Measurements from ENCODE around the gene EMX2.
"Not testable (repeated sequence)": the region's sequence is repeated elsewhere in the genome, so short reads cannot be mapped to it uniquely, and the experiment has no call there.

EMX2 gene

DNA sequence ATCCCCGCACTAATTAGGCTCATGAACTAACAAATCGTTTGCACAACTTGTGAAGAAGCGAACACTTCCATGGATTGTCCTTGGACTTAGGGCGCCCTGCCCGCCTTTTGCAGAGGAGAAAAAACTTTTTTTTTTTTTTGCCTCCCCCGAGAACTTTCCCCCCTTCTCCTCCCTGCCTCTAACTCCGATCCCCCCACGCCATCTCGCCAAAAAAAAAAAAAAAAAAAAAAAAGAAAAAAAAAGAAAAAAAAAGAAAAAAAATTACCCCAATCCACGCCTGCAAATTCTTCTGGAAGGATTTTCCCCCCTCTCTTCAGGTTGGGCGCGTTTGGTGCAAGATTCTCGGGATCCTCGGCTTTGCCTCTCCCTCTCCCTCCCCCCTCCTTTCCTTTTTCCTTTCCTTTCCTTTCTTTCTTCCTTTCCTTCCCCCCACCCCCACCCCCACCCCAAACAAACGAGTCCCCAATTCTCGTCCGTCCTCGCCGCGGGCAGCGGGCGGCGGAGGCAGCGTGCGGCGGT lies at the start of gene EMX2:
Gene EMX2 (plus strand): TSS at position 41 of the 519 bp plus-strand sequence. CDS start 522 bp downstream, outside the sequence.
- no peak for DNase-seq

- no peak for DNase-seq
Measured at GRCh38 chr10:117496031-117496430, 46.5 kb upstream of the EMX2 start.

GRCh38 chr10:117496616-117497028 lies 45.9 kb upstream of the EMX2 start:
- peak; percentile 51 to 64 for DNase-seq

GRCh38 chr10:117497736-117498135 lies 44.8 kb upstream of the EMX2 start:
- DNase-seq = no peak

DNA sequence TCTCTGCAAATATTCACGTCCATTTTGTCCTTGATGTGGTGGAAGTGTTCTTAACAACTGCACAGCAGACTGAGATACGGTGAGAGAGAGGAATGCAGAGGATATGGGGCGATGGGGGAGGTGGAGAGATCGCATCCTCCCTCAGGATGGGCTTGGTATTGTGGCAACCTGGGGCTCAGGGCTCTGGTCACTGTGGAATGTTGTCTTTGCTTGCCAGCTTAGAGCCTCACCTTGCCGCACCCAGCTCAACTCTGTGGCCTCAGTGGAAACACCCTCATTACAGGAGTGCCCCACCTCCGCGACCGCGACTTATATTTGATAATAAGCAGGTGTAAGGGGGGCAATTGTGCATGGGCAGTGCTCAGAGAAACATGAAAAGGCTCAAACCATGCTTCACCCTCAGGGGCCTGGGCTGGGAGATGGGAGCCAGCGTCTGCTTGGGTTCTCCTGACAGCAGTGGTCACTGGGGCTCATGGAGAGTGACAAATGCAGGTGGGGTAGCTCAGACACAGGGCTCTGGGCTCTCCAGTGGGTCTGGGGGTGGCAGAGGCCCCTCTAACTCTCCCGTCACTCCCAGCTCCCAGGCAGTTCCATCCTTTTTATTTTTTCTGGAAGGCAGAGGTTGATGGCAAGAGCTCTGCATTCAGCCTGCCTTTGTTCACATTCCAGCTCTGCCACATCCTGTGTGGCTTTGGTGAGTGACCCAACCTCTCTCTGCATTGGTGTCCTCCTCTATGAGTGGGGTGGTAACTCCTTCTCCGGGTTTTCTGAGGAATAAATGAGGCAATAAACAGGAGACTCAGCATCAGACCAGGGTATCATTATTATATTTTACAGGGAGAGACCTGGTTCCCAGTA lies 43.1 kb upstream of the EMX2 start:
- no peak for DNase-seq

GRCh38 chr10:117500456-117500855 lies 42.1 kb upstream of the EMX2 start:
- no peak for DNase-seq

DNA sequence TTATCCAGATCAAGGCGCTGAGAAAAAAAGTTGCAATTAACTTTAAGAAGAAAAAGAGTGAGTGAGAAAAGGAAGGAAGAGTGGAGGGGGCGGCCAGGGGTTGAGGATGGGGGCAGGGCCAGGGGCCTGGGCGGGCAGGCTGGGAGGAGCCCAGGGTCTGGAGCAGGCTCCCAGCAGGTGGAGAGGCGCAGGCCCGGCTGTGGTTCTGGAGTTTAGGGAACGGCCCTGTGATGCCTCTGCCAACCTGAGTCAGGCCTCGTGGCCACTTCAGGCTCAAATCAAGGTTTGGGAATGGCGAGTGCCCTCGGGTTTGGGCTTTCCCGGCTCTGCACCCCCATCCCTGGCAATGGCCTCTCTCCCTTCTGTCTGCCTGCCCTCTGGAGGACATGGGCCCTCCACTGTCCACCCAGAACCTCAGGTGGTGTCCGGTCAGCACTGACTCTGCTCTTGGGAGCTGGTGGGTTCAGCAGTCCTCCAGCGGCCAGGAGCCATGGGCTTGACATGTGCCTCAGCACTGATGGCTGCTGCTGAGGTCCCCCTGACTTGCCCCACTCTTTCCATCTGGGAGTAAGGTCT lies 41.0 kb upstream of the EMX2 start:
- DNase-seq = no peak

DNA sequence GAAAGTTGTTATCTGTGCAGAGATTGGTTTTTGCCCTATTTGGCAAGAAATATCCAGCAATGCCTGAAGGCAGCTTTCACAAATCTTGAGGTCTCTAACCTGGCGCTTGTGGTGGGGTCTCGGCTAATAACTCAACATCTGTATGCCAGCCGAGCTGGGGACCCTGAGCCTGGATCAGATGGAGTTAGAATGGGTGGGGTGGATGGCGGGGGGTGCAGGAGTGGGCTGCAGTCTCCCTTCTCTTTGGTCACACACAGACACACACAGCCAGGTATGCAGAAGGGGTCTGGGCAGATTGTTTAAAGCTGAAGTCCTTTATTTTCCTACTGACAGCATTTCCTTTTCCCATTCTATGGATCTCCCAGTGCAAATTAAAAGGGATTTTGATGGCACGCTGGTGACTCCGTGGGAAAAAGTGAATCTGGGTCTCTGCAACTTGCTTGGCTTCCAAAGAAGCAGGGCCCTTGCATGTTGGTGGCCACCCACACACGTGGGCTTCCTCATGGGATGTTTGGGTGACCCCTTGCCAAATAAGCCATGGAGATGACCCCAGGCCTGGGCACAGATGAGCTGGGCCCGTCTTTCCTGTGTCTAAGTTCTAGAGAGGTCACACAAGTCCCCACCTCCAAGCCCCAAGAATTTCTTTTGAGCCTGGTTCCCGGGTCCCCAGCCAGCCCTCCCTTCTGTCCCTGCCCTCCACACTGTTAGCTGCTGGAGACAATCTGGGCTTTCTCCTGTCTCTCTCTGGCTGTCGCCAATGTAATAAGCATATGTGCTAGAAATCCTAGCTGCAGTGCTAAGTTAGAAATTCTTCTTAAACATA lies 39.9 kb upstream of the EMX2 start:
- no peak for DNase-seq

DNA sequence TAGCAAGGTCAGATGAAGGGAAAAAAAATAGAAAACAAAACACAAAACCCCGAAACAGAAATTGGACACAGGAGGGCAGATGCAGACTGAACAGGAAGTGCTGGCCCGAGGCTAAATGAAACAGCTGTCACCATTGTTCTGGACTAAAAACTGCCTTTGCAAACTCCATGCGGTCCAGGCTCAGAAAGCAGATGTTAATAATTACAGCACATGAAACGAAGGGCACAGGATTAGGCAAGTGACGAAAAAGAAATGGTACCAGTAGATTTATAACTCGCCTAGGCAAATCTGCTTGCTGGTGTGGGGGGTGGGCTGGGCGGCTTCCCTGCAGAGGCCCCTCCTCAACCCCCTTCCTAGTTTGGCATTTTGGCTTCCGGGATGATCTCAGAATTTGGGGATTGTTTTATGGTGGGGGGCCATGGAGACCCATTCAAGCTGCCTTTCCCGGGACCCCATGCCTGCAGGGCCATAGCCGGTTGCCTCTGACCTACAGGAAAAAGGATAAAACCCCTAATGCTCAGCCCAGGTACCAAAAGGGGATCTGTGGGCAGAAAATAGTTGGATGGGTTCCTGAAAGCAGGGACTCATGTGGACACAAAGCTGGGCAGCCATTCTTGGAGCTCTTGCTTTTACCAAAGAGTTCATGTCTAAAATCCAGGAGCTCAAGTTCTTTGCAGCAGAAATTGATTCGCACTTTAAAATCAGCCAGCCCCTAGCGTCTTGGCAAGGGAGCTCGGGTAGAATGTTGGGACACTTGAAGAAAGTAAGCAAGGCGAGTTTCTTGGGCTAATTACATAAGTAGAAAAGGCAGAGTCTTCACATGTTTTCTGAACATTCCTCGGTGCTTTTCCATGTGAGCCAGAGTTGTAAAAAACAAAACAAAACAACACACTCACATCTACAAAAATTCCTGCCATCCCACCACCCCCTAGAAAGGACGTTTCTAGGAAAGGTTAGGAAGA lies 39.0 kb upstream of the EMX2 start:
- DNase-seq = no peak

DNA sequence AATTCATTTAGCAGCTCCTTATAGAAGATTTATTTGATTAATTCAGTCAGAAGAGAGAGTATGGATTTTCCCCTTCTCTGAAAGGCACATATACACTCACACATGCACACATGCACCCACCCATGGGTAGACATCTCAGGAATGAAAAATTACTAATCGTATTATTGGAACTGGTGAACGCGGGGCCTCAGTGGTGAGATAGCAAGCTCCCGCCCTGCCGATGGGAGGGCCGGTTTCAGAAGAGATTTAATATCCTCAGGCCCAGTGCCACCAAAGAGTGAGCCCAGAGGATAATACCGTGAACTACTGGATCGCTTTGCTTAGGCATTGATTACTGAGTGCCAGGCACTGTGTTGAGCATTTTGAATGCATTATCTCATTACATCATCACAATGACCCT lies 38.0 kb upstream of the EMX2 start:
- no peak for DNase-seq

DNA sequence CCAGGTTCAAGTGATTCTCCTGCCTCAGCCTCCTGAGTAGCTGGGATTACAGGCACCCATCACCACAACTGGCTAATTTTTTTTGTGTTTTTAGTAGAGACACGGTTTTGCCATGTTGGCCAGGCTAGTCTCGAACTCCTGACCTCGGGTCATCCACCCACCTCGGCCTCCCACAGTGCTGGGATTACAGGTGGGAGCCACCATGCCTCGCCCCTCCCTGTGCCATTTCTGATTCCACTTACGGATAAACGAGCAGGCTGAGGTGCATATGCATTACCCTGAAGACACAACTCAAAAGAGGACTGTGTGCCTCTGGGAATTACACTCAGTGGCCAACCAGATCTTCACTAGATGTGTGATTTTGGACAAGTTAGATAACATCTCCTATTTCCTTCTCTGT lies 35.5 kb upstream of the EMX2 start:
- not testable (repeated sequence) for DNase-seq

DNA sequence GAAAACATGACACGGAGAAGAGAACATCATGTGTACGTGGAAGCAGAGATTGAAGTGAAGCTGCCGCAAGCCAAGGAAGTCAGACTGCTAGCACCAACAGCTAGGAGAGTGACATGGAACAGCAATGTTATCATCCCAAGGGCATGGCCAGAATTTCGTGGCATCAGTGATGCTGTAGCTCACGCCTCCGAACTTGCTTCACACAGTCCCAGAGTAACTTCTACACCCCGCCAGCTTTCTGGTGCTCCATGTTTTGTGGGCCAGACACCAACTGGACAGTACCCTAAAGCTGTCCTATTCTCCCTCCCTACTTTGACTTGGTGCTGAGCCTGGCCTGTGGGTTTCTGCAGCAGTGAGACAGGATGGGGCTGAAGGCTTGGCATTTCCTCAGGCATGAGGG lies 33.0 kb upstream of the EMX2 start:
- DNase-seq = no peak

- DNase-seq = no peak
Measured at GRCh38 chr10:117511601-117512390, 30.8 kb upstream of the EMX2 start.

DNA sequence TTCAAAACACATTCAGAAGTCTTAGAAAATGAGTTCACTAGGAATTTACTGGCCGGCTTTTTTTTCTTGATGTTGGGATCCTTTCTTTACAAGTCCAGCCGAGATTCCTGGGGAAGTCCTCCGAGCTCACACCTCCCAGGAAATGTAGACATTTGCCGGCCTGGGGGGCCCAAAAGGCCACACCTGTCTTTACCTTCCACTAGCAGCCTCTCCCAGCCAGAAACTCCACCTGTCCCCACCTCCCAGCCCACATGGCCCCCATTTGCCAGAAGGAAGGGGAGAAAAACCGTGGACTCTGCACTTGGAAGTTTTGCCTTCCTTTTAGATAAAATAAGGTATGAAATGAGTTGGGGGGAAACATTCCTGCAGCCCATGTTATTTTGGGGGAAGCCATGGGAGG lies 27.6 kb upstream of the EMX2 start:
- no peak for DNase-seq

- DNase-seq = no peak
Measured at GRCh38 chr10:117516681-117517080, 25.9 kb upstream of the EMX2 start.

DNA sequence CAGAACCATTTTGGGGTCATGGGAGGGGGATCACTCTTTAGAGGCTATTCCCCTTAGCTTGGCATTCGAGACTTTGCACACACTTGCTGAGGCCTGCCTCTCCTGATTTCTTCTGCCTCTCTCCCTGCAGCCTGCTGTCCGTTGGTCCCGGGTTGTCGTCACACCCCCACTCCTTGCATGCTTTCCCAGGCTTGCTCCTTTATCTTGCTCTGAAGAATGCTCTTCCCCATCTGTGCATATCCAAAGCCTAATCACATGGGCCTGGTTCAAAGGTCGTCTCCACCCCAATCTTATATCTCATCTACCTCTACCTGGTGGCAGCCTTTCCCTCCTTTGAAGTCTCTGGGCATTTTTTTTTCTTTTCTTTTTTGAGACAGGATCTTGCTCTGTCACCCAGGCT lies 24.3 kb upstream of the EMX2 start:
- DNase-seq = no peak

DNA sequence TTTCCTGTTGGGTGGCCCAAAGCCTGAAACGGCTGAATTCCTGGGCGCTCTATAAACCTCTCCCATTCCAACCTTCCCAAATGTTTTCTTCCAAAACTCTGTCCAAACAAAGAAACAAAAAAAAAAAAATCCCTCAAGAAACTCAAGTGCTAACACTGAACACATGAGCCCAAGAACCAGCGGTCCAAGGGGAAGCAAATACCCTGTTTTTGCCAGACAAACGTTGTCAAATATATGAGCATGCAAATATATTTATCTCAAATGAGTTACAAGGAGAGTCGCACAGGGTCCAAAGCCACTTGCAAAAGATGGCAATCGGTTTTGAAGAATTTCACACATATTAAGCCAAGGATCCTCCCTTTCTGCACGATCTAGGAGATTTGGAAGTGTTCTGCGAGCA lies 23.3 kb upstream of the EMX2 start:
- no peak for DNase-seq

DNA sequence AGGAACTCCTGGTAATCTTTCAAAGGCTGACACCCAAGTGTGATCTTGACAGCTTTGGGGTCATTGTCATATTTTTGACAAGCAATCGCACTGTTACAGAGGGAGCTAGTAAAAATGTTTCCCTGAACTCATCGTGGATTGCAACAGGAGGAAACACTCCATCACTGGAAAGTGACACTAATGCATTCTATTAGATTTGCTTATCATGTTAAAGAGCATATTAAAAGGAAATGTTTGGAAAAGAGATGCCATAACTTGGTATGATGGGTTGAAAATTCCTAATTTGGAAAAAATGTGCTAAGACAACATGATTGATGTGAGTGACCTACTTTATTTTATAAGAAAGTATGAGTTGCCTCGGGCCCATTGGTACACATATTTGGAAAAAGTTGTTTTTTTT lies 22.7 kb upstream of the EMX2 start:
- no peak for DNase-seq

GRCh38 chr10:117530791-117531190 lies 11.8 kb upstream of the EMX2 start:
- no peak for DNase-seq

DNA sequence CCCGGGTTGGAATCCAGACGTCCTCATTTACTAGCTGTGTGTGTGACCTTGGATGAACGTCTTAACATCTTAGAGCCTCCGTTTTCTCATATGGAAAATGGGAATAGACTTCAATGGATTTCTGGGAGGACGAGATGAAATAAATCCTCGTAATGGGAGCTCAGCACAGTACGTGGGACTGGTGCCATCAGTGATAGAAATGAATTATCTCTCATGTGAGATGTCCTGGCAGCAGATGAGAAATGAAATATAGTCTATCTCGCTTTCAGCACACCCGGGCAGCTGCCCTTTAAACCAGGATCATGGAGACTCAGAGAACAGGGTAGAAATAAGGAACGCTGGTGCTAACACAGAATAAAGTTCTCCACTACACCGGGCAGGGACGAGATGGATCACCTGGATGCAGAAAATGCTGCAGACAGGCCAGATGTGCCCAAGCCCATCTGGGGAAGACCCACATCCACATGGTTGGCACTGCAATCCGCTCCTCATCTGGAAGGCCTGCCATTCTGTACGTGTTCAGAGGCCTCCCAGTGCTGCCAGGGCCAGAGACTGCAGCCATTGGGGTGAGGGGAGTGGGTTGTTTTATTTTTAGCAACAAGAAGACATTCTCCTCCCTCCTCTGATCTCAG lies 11.1 kb upstream of the EMX2 start:
- no peak for DNase-seq

- DNase-seq = no peak
Measured at GRCh38 chr10:117532003-117532385, 10.6 kb upstream of the EMX2 start.

Measured in CD4-positive, alpha-beta T cell treated with Interferon alpha-2 for 1 hour (primary cell).